PC-3 (cell line): ENCODE measurements around the gene MIEF1. TPM values are rescaled to one million over a fixed set of nuclear protein-coding genes. Genes with fewer than 3 reads are reported as not detected.

Source experiments
- ATAC-seq: fragments of 200-7000 bp; cut with Tn5 transposase; 2 replicates; pipeline ENCODE4 v1.9.1; 2020; ENCODE audit warnings: mild to moderate bottlenecking, moderate library complexity
- BruUV-seq: library from RNA; stranded (reverse); fragments of 400-500 nt; replicated peaks from 2 replicates; lab custom pipeline; 2021; lab: Mats Ljungman, UMichigan
- CTCF ChIA-PET: fragments of 300-600 bp; sonication (Branson Sonifier 250); formaldehyde crosslinking; loops from one replicate; lab custom pipeline; 2022; ENCODE audit warnings: antibody characterized with exemption; lab: Charles Lee
- POLR2A ChIA-PET: fragments of 300-600 bp; sonication (Branson Sonifier 250); formaldehyde crosslinking; loops from one replicate; lab custom pipeline; 2022; ENCODE audit warnings: antibody characterized with exemption; ENCODE audit not compliant: unreplicated experiment; lab: Charles Lee
- DNase-seq: peaks from one replicate; pipeline ENCODE4 v3.0.0-alpha.2; 2015
- H2AFZ ChIP-seq: fragments of 300-600 bp; sonication (generic); 2 replicates; pipeline ENCODE4 v1.6.0; 2016; ENCODE audit warnings: antibody characterized with exemption, low read length
- H3F3A ChIP-seq: fragments of 300-600 bp; sonication (generic); one replicate; pipeline ENCODE4 v1.6.0; 2017; ENCODE audit warnings: antibody characterized with exemption, low read length, control low read depth, mild to moderate bottlenecking; ENCODE audit not compliant: unreplicated experiment
- H3K27ac ChIP-seq: fragments of 300-600 bp; sonication (generic); 2 replicates; pipeline ENCODE4 v1.5.1; 2016; ENCODE audit warnings: mild to moderate bottlenecking, low read length
- H3K27me3 ChIP-seq: fragments of 300-600 bp; sonication (generic); 2 replicates; pipeline ENCODE4 v1.6.1; 2016; ENCODE audit warnings: low read length, mixed read lengths
- H3K36me3 ChIP-seq: fragments of 300-600 bp; sonication (generic); 2 replicates; pipeline ENCODE4 v1.6.1; 2016; ENCODE audit warnings: low read depth, mixed run types, low read length, mixed read lengths
- H3K4me1 ChIP-seq: fragments of 300-600 bp; sonication (generic); 2 replicates; pipeline ENCODE4 v1.5.1; 2016; ENCODE audit warnings: low read length; ENCODE audit not compliant: insufficient read depth
- H3K4me2 ChIP-seq: fragments of 300-600 bp; sonication (generic); 2 replicates; pipeline ENCODE4 v1.6.0; 2016; ENCODE audit warnings: low read length
- H3K4me3 ChIP-seq: fragments of 300-600 bp; sonication (generic); 2 replicates; pipeline ENCODE4 v1.5.1; 2016; ENCODE audit warnings: mild to moderate bottlenecking, low read length, mixed read lengths
- H3K79me2 ChIP-seq: fragments of 300-600 bp; sonication (generic); 2 replicates; pipeline ENCODE4 v1.6.1; 2017; ENCODE audit warnings: low read length, mixed read lengths
- H3K9ac ChIP-seq: fragments of 300-600 bp; sonication (generic); 2 replicates; pipeline ENCODE4 v1.6.0; 2016; ENCODE audit warnings: mild to moderate bottlenecking, low read length
- H3K9me2 ChIP-seq: fragments of 300-600 bp; sonication (generic); replicated peaks from 2 replicates; pipeline ENCODE4 v1.6.1; 2016; ENCODE audit warnings: mixed run types, low read length, mixed read lengths
- H3K9me3 ChIP-seq: fragments of 300-600 bp; sonication (generic); 2 replicates; pipeline ENCODE4 v1.6.1; 2016; ENCODE audit warnings: low read length, mixed read lengths
- H4K20me1 ChIP-seq: fragments of 300-600 bp; sonication (generic); 2 replicates; pipeline ENCODE4 v1.6.1; 2016; ENCODE audit warnings: low read length, mixed read lengths
- EZH2 ChIP-seq: fragments of 300-600 bp; sonication (generic); IDR thresholded peaks from one replicate; pipeline ENCODE4 v1.6.1; 2017; ENCODE audit warnings: antibody characterized with exemption, mild to moderate bottlenecking, low read length; ENCODE audit not compliant: unreplicated experiment
- EZH2phosphoT487 ChIP-seq: fragments of 300-600 bp; sonication (generic); IDR thresholded peaks from 2 replicates; pipeline ENCODE4 v1.6.1; 2018; ENCODE audit warnings: mild to moderate bottlenecking, antibody characterized with exemption, low read length, borderline replicate concordance
- intact Hi-C: fragments of 100-400 bp; cut with micrococcal nuclease; formaldehyde crosslinking; loops from 2 replicates; pipeline ENCODE4 v1.9.0; 2023
- total RNA-seq: library from RNA; depleted of rRNA; stranded (reverse); fragments of >200 nt; gene quantifications from 2 replicates; pipeline ENCODE4 v1.2.3, GENCODE V29; 2014
- TF ChIP-seq, protein P1 (sequence below): fragments of 300-600 bp; sonication (generic); conservative IDR thresholded peaks from 2 replicates; pipeline ENCODE4 v1.5.1; 2017; ENCODE audit warnings: antibody characterized with exemption, low read depth, mild to moderate bottlenecking, low read length

MIEF1 gene
- total RNA-seq, 1 experiment from 2014 or later, result 23.2 TPM

DNA sequence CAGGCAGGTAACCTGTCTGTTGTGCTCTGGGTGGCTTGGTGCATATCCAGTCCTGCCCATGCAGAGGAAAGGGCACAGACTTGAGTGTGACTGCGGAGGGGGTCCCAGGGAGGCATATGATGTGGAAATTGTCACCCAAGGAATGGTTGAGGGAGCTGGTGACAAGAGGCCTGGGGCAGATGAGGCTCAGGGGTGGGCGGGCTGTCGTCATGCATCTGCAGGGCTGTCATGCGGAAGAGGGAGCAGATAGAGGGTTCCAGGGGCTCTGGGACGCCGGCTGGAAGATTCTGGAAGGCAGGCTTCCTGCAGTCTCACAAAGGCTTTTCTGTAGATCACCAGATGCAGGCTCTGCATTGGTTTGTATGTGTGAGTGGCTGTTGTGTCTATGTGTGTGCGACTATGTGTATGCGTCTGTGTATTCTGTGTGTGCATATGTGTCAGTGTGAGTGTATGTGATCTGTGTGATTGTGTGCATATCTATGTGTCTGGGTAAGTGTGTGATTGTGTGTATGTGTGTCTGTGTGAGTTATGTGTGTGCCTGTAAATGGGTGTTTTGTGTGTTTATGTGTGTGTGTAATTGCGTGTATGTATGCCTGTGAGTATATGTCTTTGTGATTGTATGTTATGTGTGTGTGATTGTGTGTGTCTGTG is 60.9 kb downstream of the MIEF1 start:
- Histone ChIP-seq H4K20me1 (no peaks in the 10 kb centered on the region), H3K4me2 (no peak overlapping the region), H3K27ac (no peak overlapping the region), H3K79me2 (no peaks in the 10 kb centered on the region), H2AFZ (no peak overlapping the region), H3K9me3 (no peaks in the 10 kb centered on the region), H3K36me3 (no peaks in the 10 kb centered on the region), H3K9ac (no peak overlapping the region), H3K9me2 (no peaks in the 10 kb centered on the region), H3K27me3 (no peaks in the 10 kb centered on the region; the same call in 1 of the 2 replicates), H3F3A (no peaks in the 10 kb centered on the region), H3K4me1 (peaks cover 7% of the 10 kb centered on the region; the same call in 1 of the 2 replicates), H3K4me3 (no peak overlapping the region)
- ChIA-PET POLR2A (no interaction called here), CTCF (no interaction called here)
- BruUV-seq, result no TSS peak
- no peak for ATAC-seq
- intact Hi-C loops, result no loop called here
- no peak for DNase-seq
- TF ChIP-seq EZH2phosphoT487, result no peak
- no peak for TF ChIP-seq EZH2
- TF ChIP-seq, protein P1, sequence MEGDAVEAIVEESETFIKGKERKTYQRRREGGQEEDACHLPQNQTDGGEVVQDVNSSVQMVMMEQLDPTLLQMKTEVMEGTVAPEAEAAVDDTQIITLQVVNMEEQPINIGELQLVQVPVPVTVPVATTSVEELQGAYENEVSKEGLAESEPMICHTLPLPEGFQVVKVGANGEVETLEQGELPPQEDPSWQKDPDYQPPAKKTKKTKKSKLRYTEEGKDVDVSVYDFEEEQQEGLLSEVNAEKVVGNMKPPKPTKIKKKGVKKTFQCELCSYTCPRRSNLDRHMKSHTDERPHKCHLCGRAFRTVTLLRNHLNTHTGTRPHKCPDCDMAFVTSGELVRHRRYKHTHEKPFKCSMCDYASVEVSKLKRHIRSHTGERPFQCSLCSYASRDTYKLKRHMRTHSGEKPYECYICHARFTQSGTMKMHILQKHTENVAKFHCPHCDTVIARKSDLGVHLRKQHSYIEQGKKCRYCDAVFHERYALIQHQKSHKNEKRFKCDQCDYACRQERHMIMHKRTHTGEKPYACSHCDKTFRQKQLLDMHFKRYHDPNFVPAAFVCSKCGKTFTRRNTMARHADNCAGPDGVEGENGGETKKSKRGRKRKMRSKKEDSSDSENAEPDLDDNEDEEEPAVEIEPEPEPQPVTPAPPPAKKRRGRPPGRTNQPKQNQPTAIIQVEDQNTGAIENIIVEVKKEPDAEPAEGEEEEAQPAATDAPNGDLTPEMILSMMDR, result no peak

DNA sequence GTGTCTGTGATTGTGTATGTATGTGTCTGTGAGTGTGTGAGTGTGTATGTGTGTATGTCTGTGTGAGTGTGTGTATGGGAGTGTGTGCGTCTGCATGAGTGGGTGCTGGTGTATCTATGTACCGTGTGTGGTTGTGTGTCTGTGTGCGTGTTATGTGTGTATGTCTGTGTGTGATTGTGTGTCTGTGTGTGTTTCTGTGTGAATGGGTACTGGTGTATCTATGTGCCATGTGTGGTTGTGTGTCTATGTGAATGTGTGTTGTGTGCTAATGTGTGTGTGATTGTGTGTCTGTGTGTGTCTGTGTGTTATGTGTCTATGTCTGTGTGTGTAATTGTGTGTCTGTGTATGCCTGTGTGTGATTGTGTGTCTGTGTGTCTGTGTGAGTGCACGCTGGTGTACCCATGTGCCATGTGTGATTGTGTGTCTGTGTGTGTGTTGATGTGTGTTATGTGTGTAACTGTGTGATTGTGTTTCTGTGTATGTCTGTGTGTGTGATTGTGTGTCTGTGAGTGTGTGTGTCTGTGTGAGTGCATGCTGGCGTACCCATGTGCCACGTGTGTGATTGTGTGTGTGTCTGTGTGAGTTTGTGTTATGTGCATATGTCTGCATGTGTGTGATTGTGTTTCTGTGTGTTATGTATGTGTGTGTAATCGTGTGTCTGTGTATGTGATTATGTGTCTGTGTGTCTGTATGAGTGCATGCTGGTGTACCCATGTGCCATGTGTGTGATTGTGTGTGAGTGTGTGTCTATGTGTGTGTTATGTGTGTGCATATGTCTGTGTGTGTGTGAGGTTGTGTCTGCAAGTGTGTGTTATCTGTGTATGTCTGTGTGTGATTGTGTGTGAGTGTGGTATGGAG is 61.7 kb downstream of the MIEF1 start:
- TF ChIP-seq EZH2phosphoT487 (no peak), EZH2 (no peak)
- TF ChIP-seq, protein P1, result no peak
- Histone ChIP-seq H3K9me3 (no peaks in the 10 kb centered on the region), H4K20me1 (no peaks in the 10 kb centered on the region), H3K4me1 (peaks cover 7% of the 10 kb centered on the region; the same call in 1 of the 2 replicates), H3K79me2 (no peaks in the 10 kb centered on the region), H3K36me3 (no peaks in the 10 kb centered on the region), H3K4me2 (no peak overlapping the region), H3K9me2 (no peaks in the 10 kb centered on the region), H3K9ac (no peak overlapping the region), H3F3A (no peaks in the 10 kb centered on the region), H3K27ac (no peak overlapping the region), H3K4me3 (no peak overlapping the region), H2AFZ (no peak overlapping the region), H3K27me3 (no peaks in the 10 kb centered on the region)
- ChIA-PET POLR2A (no interaction called here), CTCF (no interaction called here)
- no peak for ATAC-seq
- no peak for DNase-seq
- BruUV-seq, result no TSS peak
- intact Hi-C loops, result no loop called here
